Measurements from ENCODE around the gene DIP2B.

Gene DIP2B

DNA sequence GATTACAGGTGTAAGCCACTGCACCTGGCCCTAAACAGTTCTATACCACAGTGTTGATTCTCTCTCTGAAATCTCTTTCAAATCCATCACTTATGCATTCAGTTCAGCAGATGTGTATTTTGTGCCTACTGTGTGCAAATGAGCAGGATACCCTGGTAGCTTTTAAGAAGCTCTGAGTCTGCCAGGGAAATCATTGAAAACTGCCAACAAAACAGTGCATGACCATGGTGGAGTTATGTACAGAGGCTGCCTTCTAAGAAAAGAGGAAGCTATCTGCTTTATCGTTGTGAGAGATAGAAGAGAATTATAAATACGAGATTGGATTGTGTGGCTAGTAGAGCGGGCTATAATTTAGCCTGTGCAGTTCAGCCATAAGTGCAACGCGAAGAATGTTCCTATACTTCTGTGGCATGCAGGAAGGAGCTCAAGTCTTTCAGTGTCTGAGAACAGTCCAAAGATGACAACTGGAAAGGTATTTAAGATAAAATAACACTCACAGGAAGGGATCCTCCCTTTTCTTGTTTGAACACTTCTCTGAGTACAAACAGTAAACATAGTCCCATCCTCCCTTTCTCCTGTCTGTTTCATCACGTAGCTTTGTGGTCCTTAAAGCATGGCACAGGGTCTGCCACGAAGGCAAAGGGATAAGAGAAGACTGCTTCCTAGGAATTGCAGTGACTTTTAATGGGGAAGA, 4.3 kb downstream of the DIP2B start:
- no peak for DNase-seq (ENCODE audit: low spot score)
- TF ChIP-seq, protein P1, sequence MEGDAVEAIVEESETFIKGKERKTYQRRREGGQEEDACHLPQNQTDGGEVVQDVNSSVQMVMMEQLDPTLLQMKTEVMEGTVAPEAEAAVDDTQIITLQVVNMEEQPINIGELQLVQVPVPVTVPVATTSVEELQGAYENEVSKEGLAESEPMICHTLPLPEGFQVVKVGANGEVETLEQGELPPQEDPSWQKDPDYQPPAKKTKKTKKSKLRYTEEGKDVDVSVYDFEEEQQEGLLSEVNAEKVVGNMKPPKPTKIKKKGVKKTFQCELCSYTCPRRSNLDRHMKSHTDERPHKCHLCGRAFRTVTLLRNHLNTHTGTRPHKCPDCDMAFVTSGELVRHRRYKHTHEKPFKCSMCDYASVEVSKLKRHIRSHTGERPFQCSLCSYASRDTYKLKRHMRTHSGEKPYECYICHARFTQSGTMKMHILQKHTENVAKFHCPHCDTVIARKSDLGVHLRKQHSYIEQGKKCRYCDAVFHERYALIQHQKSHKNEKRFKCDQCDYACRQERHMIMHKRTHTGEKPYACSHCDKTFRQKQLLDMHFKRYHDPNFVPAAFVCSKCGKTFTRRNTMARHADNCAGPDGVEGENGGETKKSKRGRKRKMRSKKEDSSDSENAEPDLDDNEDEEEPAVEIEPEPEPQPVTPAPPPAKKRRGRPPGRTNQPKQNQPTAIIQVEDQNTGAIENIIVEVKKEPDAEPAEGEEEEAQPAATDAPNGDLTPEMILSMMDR (IDR thresholded peaks at IDR 0.05; ENCODE audit: extremely low read depth, missing control alignments), result no peak

DNA sequence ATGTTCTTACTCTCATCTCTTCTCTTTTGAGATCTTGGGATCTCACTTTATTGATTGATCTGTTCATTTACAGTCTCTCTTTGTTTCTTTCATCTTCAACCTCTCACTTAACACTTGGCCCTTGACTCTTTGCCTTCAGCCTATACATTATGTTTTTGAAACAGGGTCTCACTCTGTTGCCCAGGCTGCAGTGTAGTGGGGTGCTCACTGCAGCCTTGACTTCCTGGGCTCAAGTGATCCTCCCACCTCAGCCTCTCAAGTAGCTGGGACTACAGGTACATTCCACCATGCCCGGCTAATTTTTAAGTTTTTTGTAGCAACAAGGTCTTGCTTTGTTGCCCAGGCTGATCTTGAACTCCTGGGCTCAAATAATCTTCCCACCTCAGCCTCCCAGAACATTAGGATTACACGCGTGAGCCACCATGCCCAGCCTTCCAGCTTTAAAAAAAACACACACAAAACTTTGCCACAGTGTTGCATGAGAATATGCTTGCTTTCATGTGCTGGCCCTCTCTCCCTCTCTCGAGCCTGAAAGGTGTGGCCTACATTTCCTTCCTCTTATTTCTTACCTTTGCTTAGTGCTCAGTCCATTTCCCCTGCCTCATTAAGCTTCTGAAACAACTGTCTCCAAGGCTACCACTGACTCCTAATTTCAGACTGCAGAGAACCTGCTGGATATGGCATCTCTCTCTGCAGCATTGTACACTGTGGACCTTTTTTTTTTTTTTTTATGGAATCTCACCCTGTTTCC, 9.9 kb downstream of the DIP2B start:
- no peak for DNase-seq (ENCODE audit: low spot score)
- TF ChIP-seq, protein P1 (IDR thresholded peaks at IDR 0.05; ENCODE audit: extremely low read depth, missing control alignments), result no peak

DNA sequence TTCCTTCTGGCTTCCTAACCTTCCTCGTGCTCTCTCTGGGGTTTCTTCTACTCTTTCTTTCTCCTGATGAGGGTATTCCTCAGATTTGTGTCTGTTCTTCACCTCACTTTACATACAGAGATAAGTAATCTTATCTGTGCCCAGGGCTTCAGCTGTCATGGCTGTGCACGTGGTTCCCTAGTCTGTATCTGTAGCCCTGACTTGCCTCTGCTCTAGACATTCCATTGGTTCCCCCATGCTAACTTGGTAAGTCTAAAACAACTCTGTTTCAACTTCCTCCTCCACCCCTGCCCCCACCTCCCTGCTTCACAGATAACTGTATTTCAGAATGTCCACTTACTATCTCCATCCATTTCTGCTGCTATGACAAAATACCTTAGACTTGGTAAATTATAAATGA, 10.8 kb downstream of the DIP2B start:
- TF ChIP-seq, protein P1 (IDR thresholded peaks at IDR 0.05; ENCODE audit: extremely low read depth, missing control alignments), result no peak
- DNase-seq (ENCODE audit: low spot score), result no peak

DNA sequence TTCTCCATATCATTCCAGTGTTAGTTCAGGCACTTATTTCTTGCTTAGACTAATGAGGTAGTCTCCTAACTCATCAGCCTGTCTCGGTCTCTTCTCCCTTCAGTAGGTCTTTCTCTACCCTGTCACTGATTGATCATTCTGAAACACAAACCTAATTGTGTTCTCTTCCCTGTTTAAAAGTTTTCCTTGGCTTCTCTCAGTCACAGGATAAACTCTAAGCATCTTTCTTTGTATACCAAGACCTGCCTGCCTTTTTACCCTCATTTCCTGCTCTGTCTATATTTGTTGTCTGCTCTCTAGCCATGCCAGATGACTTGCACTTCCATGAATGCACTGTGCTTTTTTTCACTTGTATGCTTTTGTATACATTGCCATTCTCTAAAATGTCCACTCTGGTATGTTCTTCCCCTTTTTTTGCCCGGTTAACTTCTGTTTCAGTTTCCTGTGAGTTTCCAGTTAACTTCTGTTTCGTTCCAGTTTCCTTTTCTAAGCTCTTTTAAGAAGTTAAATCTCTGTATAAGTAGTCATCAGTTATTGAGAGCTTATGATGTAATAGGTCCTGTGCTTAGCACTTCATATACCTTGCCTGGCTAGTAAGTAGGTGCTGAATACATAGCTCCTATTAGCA, 12.8 kb downstream of the DIP2B start:
- TF ChIP-seq, protein P1 (IDR thresholded peaks at IDR 0.05; ENCODE audit: extremely low read depth, missing control alignments), result no peak
- peak; percentile 57 for DNase-seq (ENCODE audit: low spot score)

DNA sequence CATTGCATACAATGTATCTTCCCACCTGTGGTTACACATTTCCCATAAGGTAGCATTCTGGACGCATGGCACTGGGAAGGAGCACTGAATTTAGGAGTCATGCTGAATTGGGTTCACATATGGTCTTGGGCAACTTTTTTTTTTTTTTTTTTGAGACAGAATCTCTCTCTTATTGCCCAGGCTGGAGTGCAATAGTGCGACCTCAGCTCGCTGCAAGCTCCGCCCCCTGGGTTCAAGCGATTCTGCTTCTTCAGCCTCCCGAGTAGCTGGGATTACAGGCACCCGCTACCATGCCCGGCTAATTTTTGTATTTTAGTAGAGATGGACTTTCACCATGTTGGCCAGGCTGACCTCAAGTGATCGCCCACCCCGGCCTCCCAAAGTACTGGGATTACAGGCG, 13.3 kb downstream of the DIP2B start:
- no peak for DNase-seq (ENCODE audit: low spot score)
- TF ChIP-seq, protein P1 (IDR thresholded peaks at IDR 0.05; ENCODE audit: extremely low read depth, missing control alignments), result no peak

DNA sequence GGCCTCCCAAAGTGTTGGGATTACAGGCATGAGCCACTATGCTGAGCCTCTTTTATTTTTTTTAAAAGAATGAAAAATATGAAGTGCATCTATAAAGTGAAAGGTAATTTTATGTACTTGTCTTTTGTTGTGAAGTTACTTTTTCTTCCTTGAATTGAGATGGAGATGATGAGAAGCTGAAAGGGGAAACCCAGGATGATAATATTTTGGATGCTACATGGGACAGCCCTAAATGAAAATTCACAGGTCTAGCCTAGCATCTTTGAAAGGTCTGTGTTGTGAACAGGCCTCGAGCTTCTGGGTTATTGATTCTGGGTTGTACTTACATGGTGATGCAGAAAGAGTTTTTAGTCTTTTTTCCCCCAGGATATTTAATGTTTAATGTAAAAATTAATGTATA, 14.6 kb downstream of the DIP2B start:
- no peak for DNase-seq (ENCODE audit: low spot score)
- TF ChIP-seq, protein P1 (IDR thresholded peaks at IDR 0.05; ENCODE audit: extremely low read depth, missing control alignments), result no peak
